DND-41 (cell line): Measurements from ENCODE around the gene UTF1.

Experiments used
- EZH2 ChIP-seq: IDR thresholded peaks from 3 replicates; pipeline ENCODE4 v1.6.1; 2012; ENCODE audit warnings: borderline replicate concordance, low read depth, mild to moderate bottlenecking, moderate library complexity, low read length, inconsistent platforms; ENCODE audit not compliant: severe bottlenecking
- TF ChIP-seq, protein P1 (sequence below): IDR thresholded peaks from 2 replicates; pipeline ENCODE4 v1.5.1; 2012; ENCODE audit warnings: borderline replicate concordance, low read length, moderate library complexity, mild to moderate bottlenecking; ENCODE audit not compliant: poor library complexity, severe bottlenecking; ENCODE audit errors: extremely low read depth

DNA sequence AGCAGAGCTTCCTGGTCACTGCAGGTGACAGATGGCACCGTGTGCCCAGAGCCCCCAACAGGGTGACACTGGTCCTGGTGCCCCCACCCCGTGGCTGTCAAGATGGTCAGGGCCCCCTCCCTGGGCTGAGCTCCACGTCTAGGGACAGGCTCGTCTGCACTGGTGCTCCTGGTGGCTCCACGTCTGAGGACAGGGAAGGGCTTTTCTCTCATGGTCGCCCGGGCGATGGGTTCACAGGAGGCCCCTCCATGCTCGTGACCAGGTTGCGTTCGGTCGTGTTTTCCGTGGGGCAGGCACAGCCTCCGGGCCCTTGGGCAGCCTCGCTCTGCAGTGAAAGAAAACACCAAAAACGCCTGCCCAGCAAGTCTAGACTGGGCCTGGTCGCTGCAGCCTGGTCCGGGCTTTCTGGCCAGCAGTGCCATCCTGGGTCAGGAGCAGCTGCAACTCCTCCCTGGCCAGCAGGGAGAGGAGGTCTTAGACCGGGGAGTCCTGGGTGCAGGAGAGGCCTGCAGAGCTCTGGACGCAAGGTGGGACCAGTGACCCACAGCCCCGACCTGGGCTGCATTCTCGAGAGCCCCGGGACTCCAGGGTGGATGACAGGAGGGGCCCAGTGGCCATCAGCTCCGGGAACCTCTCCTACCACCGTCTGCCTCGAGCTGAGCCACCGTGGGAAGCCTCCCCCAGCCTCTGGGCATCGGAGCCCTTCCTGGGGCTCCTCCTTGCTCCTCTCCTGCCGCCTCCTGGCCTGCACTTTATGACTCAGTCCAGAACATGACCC, 27.9 kb upstream of the UTF1 start:
- TF ChIP-seq, protein P1, sequence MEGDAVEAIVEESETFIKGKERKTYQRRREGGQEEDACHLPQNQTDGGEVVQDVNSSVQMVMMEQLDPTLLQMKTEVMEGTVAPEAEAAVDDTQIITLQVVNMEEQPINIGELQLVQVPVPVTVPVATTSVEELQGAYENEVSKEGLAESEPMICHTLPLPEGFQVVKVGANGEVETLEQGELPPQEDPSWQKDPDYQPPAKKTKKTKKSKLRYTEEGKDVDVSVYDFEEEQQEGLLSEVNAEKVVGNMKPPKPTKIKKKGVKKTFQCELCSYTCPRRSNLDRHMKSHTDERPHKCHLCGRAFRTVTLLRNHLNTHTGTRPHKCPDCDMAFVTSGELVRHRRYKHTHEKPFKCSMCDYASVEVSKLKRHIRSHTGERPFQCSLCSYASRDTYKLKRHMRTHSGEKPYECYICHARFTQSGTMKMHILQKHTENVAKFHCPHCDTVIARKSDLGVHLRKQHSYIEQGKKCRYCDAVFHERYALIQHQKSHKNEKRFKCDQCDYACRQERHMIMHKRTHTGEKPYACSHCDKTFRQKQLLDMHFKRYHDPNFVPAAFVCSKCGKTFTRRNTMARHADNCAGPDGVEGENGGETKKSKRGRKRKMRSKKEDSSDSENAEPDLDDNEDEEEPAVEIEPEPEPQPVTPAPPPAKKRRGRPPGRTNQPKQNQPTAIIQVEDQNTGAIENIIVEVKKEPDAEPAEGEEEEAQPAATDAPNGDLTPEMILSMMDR, result no peak
- TF ChIP-seq EZH2, result no peak
